ENCODE data around the gene ZFHX3. TPM values are rescaled to one million over a fixed set of nuclear protein-coding genes. Genes with fewer than 3 reads are reported as not detected.

ZFHX3 gene
- total RNA-seq, 1 donor from 2014 or later: 68.1 TPM

GRCh38 chr16:73019457-73020362, 28.2 kb downstream of the ZFHX3 start:
- H3K27me3 Mint-ChIP-seq (ENCODE audit: low read depth): no peaks in the 10 kb centered on the region
- TF ChIP-seq CTCF (IDR thresholded peaks at IDR 0.05; ENCODE audit: unreplicated experiment): no peak

GRCh38 chr16:73018821-73019456, 29.0 kb downstream of the ZFHX3 start:
- no peak for DNase-seq (ENCODE audit: low spot score in 2 of 2, unreplicated experiment in 2 of 2)
- H3K4me1 Mint-ChIP-seq: peaks cover 46% of the 10 kb centered on the region
- TF ChIP-seq CTCF (IDR thresholded peaks at IDR 0.05; ENCODE audit: unreplicated experiment): no peak
- no peaks in the 10 kb centered on the region for H3K36me3 Mint-ChIP-seq
- H3K4me3 Mint-ChIP-seq: no peak overlapping the region
- H3K27ac Mint-ChIP-seq: peak overlapping the region; percentile 90
- no peaks in the 10 kb centered on the region for H3K27me3 Mint-ChIP-seq (ENCODE audit: low read depth)
- H3K9me3 Mint-ChIP-seq: no peaks in the 10 kb centered on the region

More at GRCh38 chr16:73019457-73020362, 28.2 kb downstream of the ZFHX3 start:
- no peaks in the 10 kb centered on the region for H3K36me3 Mint-ChIP-seq
- DNase-seq (ENCODE audit: low spot score in 2 of 2, unreplicated experiment in 2 of 2): no peak
- H3K4me3 Mint-ChIP-seq: peak overlapping the region; percentile 15
- peaks cover 54% of the 10 kb centered on the region for H3K4me1 Mint-ChIP-seq
- H3K9me3 Mint-ChIP-seq: no peaks in the 10 kb centered on the region
- peak overlapping the region; percentile 90 for H3K27ac Mint-ChIP-seq

GRCh38 chr16:73017321-73017720, 30.6 kb downstream of the ZFHX3 start:
- Mint-ChIP-seq H3K27ac (peak overlapping the region; percentile 87), H3K9me3 (no peaks in the 10 kb centered on the region)
- no peak for TF ChIP-seq CTCF (IDR thresholded peaks at IDR 0.05; ENCODE audit: unreplicated experiment)

GRCh38 chr16:73016488-73016830, 31.5 kb downstream of the ZFHX3 start:
- H3K9me3 Mint-ChIP-seq: no peaks in the 10 kb centered on the region
- H3K4me1 Mint-ChIP-seq: peaks cover 33% of the 10 kb centered on the region
- no peaks in the 10 kb centered on the region for H3K36me3 Mint-ChIP-seq
- no peak for TF ChIP-seq CTCF (IDR thresholded peaks at IDR 0.05; ENCODE audit: unreplicated experiment)
- no peak overlapping the region for H3K4me3 Mint-ChIP-seq
- H3K27me3 Mint-ChIP-seq (ENCODE audit: low read depth): no peaks in the 10 kb centered on the region
- peak overlapping the region; percentile 87 for H3K27ac Mint-ChIP-seq
- no peak for DNase-seq (ENCODE audit: low spot score in 2 of 2, unreplicated experiment in 2 of 2)

More at GRCh38 chr16:73017321-73017720, 30.6 kb downstream of the ZFHX3 start:
- Mint-ChIP-seq H3K4me3 (no peak overlapping the region), H3K27me3 (ENCODE audit: low read depth) (no peaks in the 10 kb centered on the region), H3K36me3 (no peaks in the 10 kb centered on the region), H3K4me1 (peaks cover 33% of the 10 kb centered on the region)
- DNase-seq (ENCODE audit: low spot score in 2 of 2, unreplicated experiment in 2 of 2): no peak

GRCh38 chr16:73015612-73016487, 32.1 kb downstream of the ZFHX3 start:
- no peak overlapping the region for H3K4me3 Mint-ChIP-seq
- peak overlapping the region; percentile 87 for H3K27ac Mint-ChIP-seq
- TF ChIP-seq CTCF (IDR thresholded peaks at IDR 0.05; ENCODE audit: unreplicated experiment): no peak
- no peaks in the 10 kb centered on the region for H3K27me3 Mint-ChIP-seq (ENCODE audit: low read depth)
- no peaks in the 10 kb centered on the region for H3K9me3 Mint-ChIP-seq
- H3K36me3 Mint-ChIP-seq: no peaks in the 10 kb centered on the region
- peaks cover 33% of the 10 kb centered on the region for H3K4me1 Mint-ChIP-seq
- no peak for DNase-seq (ENCODE audit: low spot score in 2 of 2, unreplicated experiment in 2 of 2)

All from mesothelial cell of epicardium (in vitro differentiated cells).